Measurements from ENCODE around the gene CPEB1. TPM values are rescaled to one million over a fixed set of nuclear protein-coding genes. Genes with fewer than 3 reads are reported as not detected.

The CPEB1 gene
- total RNA-seq, 1 donor from 2014 or later: 0.72 TPM

DNA sequence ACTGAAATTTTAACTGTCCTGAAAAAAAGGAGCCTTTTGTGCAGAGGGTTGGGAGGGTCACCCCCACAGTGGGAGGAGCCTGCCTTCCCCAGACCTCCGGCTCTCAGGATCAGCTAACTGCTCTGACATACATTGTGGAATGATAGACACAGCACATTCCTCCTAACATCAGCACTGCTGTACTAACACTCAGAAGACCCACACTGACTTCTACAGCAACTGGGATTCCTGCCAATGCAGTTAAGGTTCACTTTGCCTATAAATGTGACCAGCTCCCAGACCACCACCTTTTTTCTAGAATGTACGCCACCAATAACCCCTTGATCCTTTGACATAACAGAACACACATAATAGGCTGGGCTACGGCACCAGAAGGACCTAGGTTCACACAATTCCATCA lies 3.2 kb downstream of the CPEB1 start:
- TF ChIP-seq CTCF (conservative IDR thresholded peaks at IDR 0.05): no peak
- peak; percentile 12 for DNase-seq (ENCODE audit: low read depth, low spot score)
- H3K9me3 Mint-ChIP-seq: no peaks in the 10 kb centered on the region
- H3K36me3 Mint-ChIP-seq (ENCODE audit: low read depth): no peaks in the 10 kb centered on the region
- H3K4me1 Mint-ChIP-seq: peaks cover 16% of the 10 kb centered on the region
- H3K27me3 Mint-ChIP-seq (ENCODE audit: low read depth): peaks cover 93% of the 10 kb centered on the region
- H3K4me3 Mint-ChIP-seq: peak overlapping the region; percentile 2
- no peak overlapping the region for H3K27ac Mint-ChIP-seq (ENCODE audit: unreplicated experiment)

DNA sequence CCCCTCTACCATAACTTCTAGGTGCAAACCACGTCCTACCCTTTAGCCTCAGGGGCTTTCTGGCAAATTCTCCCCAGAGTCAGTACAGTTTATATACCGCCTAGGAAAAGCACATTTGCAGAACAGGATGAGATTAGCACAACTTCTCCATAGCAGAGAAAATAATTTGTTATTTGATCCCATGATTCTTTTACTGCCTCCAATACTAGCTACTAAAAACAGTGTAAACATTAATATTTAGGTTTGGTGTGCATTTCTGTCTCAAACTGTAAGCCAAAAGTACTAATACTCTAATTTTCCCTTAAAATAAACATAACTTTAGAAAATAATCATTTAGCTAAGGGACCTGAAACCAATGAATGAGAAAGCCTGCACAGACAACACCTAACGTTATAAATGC lies 4.5 kb downstream of the CPEB1 start:
- no peak for DNase-seq (ENCODE audit: low read depth, low spot score)
- Mint-ChIP-seq H3K27ac (ENCODE audit: unreplicated experiment) (no peak overlapping the region), H3K36me3 (ENCODE audit: low read depth) (no peaks in the 10 kb centered on the region), H3K4me1 (peaks cover 12% of the 10 kb centered on the region), H3K4me3 (no peak overlapping the region), H3K27me3 (ENCODE audit: low read depth) (peaks cover 95% of the 10 kb centered on the region), H3K9me3 (no peaks in the 10 kb centered on the region)
- TF ChIP-seq CTCF (conservative IDR thresholded peaks at IDR 0.05): no peak

DNA sequence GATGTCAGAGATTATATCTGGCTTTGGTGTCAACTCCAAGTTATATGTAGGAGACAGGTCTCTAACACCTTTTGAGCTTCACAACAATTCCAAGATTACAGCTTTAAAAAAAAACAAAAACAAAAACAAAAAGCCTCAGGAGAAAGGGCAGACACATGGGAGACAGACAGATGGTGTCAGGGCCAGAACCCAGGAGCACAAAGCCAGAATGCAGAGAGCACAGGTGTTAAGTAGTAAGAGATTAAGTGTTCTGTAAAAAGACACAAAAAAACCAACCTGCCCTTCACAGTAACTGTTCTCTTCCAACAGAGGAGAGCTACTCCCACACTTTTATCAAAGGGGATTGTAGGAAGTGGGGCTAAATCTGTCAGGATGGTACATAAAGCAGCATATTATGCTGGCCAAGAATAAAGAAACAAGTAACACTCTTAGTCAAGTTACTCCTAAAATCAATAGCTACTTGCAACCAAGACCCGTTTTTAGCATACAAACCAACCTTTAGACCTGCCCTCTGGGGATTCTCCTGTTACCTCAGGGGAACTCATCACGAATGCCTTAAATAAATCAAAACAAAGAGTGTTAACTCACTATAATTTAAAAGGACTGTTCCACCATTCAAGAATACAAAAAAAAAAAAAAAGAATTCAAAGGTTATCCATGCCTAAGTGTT lies 5.9 kb downstream of the CPEB1 start:
- Mint-ChIP-seq H3K36me3 (ENCODE audit: low read depth) (no peaks in the 10 kb centered on the region), H3K9me3 (no peaks in the 10 kb centered on the region), H3K4me3 (no peak overlapping the region), H3K27me3 (ENCODE audit: low read depth) (peaks cover 100% of the 10 kb centered on the region), H3K4me1 (peaks cover 12% of the 10 kb centered on the region), H3K27ac (ENCODE audit: unreplicated experiment) (no peak overlapping the region)
- no peak for TF ChIP-seq CTCF (conservative IDR thresholded peaks at IDR 0.05)
- DNase-seq (ENCODE audit: low read depth, low spot score): no peak

GRCh38 chr15:82640672-82641071 lies 6.5 kb downstream of the CPEB1 start:
- no peak for DNase-seq (ENCODE audit: low read depth, low spot score)
- H3K36me3 Mint-ChIP-seq (ENCODE audit: low read depth): no peaks in the 10 kb centered on the region
- H3K9me3 Mint-ChIP-seq: no peaks in the 10 kb centered on the region
- TF ChIP-seq CTCF (conservative IDR thresholded peaks at IDR 0.05): no peak
- H3K4me1 Mint-ChIP-seq: peaks cover 12% of the 10 kb centered on the region
- no peak overlapping the region for H3K4me3 Mint-ChIP-seq
- peaks cover 100% of the 10 kb centered on the region for H3K27me3 Mint-ChIP-seq (ENCODE audit: low read depth)
- H3K27ac Mint-ChIP-seq (ENCODE audit: unreplicated experiment): no peak overlapping the region

- Mint-ChIP-seq H3K27me3 (ENCODE audit: low read depth) (peaks cover 91% of the 10 kb centered on the region), H3K27ac (ENCODE audit: unreplicated experiment) (no peak overlapping the region), H3K36me3 (ENCODE audit: low read depth) (no peaks in the 10 kb centered on the region), H3K4me3 (no peak overlapping the region), H3K9me3 (no peaks in the 10 kb centered on the region), H3K4me1 (no peaks in the 10 kb centered on the region)
- TF ChIP-seq CTCF (conservative IDR thresholded peaks at IDR 0.05): no peak
- no peak for DNase-seq (ENCODE audit: low read depth, low spot score)
These were observed 11.4 kb downstream of the CPEB1 start for GRCh38 chr15:82635798-82636197.
